ENCODE data around the gene SCD5.

DNA sequence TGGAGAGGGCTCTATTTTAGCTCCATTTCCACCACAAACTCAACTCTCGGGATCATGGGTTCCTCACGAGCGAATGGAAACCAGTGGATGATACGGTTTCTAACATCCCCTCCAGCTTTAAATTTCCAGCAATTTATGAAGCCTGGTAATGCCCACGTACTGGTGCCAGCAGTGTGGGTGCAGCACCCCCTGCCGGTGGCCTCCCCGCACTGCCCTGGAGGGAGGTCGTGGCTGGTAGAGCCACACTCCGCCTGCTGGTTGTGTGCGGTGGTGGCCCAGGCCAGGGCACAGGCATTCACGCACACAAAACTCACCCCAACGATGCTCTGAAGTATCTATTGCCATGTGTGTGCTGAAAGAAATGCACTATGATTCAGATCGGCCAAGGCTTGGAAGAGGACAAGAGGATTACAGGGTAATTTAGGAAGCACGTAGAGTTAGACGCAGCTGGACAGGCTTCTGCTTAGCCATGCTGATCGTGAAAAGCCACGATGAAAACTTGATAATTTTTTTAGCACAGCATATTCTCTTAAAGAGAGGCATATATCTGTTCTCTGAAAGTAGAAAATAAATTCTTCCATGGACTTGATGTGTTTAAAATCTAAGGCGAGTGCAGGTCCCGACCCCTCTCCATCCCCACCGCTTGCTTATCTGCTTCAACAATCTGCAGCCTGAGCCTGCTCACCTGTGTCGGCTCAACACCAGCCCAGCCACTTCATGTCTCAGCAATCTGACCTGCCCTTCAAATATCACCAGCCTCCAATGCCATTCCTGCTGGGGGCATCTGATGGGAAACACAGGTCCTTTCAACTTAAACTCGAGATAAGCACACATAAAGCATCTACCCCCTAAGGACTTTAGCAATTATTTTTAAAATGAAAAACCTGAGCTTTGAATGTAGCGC is 59.1 kb downstream of the SCD5 start:
- TF ChIP-seq, protein P1, sequence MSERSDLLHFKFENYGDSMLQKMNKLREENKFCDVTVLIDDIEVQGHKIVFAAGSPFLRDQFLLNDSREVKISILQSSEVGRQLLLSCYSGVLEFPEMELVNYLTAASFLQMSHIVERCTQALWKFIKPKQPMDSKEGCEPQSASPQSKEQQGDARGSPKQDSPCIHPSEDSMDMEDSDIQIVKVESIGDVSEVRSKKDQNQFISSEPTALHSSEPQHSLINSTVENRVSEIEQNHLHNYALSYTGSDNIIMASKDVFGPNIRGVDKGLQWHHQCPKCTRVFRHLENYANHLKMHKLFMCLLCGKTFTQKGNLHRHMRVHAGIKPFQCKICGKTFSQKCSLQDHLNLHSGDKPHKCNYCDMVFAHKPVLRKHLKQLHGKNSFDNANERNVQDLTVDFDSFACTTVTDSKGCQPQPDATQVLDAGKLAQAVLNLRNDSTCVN (CRISPR knock-in tag; IDR thresholded peaks at IDR 0.05): no peak
- TF ChIP-seq DNMT1 (IDR thresholded peaks at IDR 0.05) (no peak), SRSF9 (IDR thresholded peaks at IDR 0.05; ENCODE audit: borderline replicate concordance, low read depth, low read length) (no peak), EZH2 (IDR thresholded peaks at IDR 0.05; ENCODE audit: borderline replicate concordance, low read depth, low read length) (no peak), CTCF (IDR thresholded peaks at IDR 0.05 in 2 of 3, conservative IDR thresholded peaks at IDR 0.05 in 1 of 3; ENCODE audit: insufficient read depth in 2 of 3, low read depth in 1 of 3, low read length in 3 of 3) (peak; percentile 98 to 100 (median 99)), NFIX (CRISPR knock-in tag; IDR thresholded peaks at IDR 0.05; ENCODE audit: low read depth) (no peak), ZNF274 (IDR thresholded peaks at IDR 0.05; ENCODE audit: borderline replicate concordance, low read depth, low read length) (no peak)
